ENCODE results near the gene EXD3.
A peak's percentile ranks its signal among the peaks of the same experiment; 100 is the strongest.

Gene EXD3

DNA sequence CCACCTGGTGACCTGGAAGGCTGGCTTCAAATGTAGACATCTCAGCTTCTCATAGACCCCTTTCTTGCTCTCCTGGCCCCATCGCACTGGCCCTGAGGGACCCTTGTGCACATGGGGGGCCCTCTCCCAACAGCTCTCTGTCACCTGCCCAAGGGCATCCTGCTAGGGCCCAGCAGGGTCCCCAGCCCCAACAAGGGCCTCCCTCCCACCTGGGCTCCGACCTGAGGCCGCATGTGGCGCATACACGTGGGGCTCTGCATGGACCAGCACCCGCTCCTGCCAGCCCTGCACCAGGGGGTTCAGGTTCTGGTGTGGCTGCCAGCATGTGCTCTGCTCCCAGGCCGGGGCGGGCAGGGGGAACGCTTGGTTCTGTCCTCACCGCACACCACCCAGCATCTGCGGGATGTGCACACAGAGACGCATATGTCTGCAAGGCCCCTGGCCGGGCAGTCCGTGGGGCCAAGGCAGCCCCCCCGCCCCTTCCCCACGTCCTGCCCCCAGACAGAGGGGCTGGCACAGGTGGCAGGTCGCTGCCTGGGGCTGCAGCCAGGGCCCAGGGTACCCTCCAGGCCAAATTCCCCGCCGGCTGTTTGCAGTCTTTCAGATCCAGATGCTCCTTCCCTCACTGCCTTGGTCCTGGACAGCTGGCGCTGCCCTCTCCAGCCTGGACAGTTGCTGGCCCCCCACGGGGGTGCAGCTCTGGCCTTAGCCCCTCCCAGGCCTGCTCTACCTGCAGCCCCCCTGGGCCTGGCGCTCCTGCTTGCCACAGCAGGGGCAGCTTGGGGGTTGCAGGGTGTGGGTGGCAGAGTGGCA, 103.0 kb downstream of the EXD3 start:
- no peak for DNase-seq
- TF ChIP-seq, protein P1, sequence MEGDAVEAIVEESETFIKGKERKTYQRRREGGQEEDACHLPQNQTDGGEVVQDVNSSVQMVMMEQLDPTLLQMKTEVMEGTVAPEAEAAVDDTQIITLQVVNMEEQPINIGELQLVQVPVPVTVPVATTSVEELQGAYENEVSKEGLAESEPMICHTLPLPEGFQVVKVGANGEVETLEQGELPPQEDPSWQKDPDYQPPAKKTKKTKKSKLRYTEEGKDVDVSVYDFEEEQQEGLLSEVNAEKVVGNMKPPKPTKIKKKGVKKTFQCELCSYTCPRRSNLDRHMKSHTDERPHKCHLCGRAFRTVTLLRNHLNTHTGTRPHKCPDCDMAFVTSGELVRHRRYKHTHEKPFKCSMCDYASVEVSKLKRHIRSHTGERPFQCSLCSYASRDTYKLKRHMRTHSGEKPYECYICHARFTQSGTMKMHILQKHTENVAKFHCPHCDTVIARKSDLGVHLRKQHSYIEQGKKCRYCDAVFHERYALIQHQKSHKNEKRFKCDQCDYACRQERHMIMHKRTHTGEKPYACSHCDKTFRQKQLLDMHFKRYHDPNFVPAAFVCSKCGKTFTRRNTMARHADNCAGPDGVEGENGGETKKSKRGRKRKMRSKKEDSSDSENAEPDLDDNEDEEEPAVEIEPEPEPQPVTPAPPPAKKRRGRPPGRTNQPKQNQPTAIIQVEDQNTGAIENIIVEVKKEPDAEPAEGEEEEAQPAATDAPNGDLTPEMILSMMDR (IDR thresholded peaks at IDR 0.05; ENCODE audit: low read depth, low read length, missing control alignments) = no peak
- H3K27me3 ChIP-seq (replicated peaks) = no peaks in the 10 kb centered on the region
- H3K36me3 ChIP-seq (replicated peaks) = no peaks in the 10 kb centered on the region
- no peak overlapping the region for H3K4me3 ChIP-seq (ENCODE audit: low read depth, low read length)
- no peak overlapping the region for H3K27ac ChIP-seq
- in situ Hi-C loops (cut with HindIII; ENCODE audit: low pct_ligation_motif_present, low sequenced_read_pairs) = no loop called here

DNA sequence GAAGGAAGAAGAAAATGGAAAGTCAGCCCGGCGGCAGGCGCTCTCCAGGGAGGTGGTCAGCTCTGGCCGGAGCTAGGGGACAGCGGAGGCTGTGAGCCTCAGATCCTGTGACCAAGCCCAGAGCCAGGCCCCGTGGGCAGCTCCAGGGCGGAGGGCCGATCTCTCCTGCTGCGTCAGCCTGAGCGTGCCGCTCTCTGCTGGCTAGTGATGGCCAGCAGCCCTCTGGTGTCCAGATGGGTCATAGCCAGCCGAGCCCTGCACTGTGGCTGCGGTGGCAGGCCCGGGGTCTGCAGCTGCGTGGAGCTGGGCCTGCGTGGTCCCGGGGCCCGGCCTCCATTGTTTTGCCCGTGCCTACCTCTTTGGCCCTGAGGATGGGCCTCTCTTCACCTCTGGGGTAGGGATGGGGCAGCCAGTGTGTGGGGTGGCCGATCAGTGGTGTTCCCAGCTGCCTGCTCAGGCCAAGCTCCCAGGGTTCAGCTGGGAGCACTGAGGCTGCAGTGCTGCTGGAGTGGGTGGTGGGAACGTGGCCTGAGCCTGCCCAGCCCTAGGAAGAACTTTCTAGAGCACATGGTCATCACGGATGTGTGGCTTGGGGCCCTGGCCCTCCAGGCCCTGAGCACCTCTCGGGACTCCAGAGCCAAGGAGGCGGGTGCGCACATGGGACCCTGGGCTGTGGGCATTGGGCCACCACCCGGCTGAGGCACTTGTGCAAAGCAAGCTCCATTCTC, 103.8 kb downstream of the EXD3 start:
- Histone ChIP-seq H3K36me3 (replicated peaks) (no peaks in the 10 kb centered on the region), H3K27me3 (replicated peaks) (no peaks in the 10 kb centered on the region), H3K27ac (no peak overlapping the region), H3K4me3 (ENCODE audit: low read depth, low read length) (no peak overlapping the region)
- DNase-seq = peak; percentile 48
- in situ Hi-C loops (cut with HindIII; ENCODE audit: low pct_ligation_motif_present, low sequenced_read_pairs) = no loop called here
- TF ChIP-seq, protein P1 (IDR thresholded peaks at IDR 0.05; ENCODE audit: low read depth, low read length, missing control alignments) = peak; percentile 86

DNA sequence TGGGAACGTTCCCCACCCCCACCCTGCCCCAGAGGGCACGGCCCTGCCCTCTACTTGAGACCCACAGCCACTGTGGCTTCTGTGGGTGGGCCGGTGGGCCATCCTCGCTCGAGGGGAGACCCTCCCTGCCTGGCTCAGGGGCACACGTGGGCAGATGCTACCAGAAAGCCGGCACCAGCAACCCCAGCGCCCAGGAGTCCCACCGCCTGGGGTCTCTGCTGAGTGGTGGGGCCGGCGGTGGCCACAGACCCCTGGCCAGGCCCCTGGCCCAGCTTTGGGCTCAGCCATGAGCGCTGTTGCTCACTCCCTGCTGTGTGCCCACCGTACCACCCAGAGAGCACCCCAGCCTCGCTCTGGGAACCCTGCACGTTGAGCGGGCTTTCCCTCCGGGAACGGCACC, 104.4 kb downstream of the EXD3 start:
- no peak for DNase-seq
- H3K27me3 ChIP-seq (replicated peaks) = no peaks in the 10 kb centered on the region
- in situ Hi-C loops (cut with HindIII; ENCODE audit: low pct_ligation_motif_present, low sequenced_read_pairs) = no loop called here
- TF ChIP-seq, protein P1 (IDR thresholded peaks at IDR 0.05; ENCODE audit: low read depth, low read length, missing control alignments) = no peak
- H3K36me3 ChIP-seq (replicated peaks) = no peaks in the 10 kb centered on the region
- no peak overlapping the region for H3K27ac ChIP-seq
- no peak overlapping the region for H3K4me3 ChIP-seq (ENCODE audit: low read depth, low read length)

DNA sequence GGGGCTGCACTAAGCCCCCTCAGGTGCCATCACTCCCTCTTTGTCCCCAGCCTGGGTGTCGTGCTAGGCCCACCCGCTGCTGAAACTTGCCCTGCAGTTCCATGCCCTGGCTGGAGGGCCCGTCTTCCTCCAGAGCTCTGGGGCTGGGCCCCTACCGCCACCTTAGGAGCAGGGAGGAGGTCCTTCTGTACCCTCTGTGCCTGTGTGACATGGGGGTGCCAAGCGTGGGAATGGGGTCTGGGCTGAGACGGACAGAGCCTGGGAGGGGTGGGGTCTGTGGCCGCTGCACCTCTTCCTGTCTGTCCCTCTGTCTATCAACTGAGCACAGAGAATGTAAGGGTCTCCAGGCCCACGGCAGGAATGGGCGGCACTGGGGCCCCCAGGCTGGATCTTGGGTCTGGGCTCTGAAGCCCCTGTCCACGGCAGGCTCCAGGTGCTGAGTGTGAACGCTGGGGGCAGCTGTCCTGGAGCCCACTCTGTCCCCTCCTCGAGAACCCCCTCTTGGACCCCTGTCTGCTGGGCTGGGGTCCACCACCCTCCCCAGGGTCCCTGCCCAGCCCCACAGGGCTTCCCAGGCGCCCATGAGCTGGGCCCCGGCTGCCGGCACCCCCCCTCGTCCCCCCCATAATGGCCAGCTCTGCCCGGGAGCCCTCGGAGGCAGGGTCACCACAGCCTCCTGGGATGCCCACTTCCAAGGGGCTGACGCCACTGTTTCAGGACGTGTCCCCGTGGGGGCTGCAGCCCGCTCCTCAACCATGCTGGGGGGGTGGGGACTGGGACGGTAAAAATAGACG, 105.0 kb downstream of the EXD3 start:
- DNase-seq = no peak

DNA sequence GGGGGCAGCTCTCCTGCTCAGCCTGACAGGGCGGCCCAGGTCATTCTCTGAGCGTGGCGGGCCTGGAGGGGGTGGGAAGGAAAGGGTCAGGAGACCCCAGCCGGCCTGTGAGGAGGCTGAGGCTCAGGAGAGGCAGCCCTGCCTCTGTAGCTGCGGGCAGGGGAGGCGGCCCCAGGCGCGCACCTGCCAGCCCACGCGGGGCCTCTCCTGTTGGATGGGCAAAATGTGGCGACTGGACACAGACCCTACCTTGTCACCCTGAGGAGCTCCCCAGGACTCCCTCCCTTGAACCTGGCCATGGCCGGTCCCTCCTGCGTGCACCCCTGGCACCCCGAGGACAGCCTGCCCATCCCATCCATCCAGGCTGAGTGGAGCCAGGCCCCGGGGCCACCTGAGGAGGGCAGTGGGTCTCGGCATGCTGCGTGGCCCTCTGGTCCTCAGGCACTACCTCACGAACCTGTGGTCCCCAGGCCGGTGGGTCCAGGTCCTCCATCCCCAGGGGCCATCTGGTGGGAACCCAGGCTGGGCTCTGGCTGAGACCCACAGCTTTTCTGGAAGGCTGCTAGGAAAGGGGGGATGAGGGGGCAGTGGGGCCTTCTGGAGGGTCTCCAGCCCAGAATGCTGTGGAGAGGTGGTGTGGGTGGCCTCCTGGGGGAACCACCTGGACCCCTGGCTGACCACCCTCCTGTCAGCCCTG, 105.8 kb downstream of the EXD3 start:
- no peaks in the 10 kb centered on the region for H3K27me3 ChIP-seq (replicated peaks)
- no peak for DNase-seq
- in situ Hi-C loops (cut with HindIII; ENCODE audit: low pct_ligation_motif_present, low sequenced_read_pairs) = no loop called here

More for the DNA sequence above, 105.0 kb downstream of the EXD3 start:
- in situ Hi-C loops (cut with HindIII; ENCODE audit: low pct_ligation_motif_present, low sequenced_read_pairs) = no loop called here
- H3K4me3 ChIP-seq (ENCODE audit: low read depth, low read length) = no peak overlapping the region
- no peaks in the 10 kb centered on the region for H3K36me3 ChIP-seq (replicated peaks)
- TF ChIP-seq, protein P1 (IDR thresholded peaks at IDR 0.05; ENCODE audit: low read depth, low read length, missing control alignments) = no peak
- H3K27ac ChIP-seq = no peak overlapping the region
- H3K27me3 ChIP-seq (replicated peaks) = no peaks in the 10 kb centered on the region

More for the DNA sequence above, 105.8 kb downstream of the EXD3 start:
- H3K4me3 ChIP-seq (ENCODE audit: low read depth, low read length) = no peak overlapping the region
- TF ChIP-seq, protein P1 (IDR thresholded peaks at IDR 0.05; ENCODE audit: low read depth, low read length, missing control alignments) = no peak
- no peaks in the 10 kb centered on the region for H3K36me3 ChIP-seq (replicated peaks)
- H3K27ac ChIP-seq = no peak overlapping the region

All from brain microvascular endothelial cell (primary cell).